ENCODE data around the gene RRAD.

RRAD gene

GRCh38 chr16:66874079-66874775 is 51.1 kb downstream of the RRAD start:
- peak; percentile 64 for DNase-seq

GRCh38 chr16:66873685-66874055 is 51.7 kb downstream of the RRAD start:
- no peak for DNase-seq

GRCh38 chr16:66872943-66873684 is 52.2 kb downstream of the RRAD start:
- DNase-seq, result peak; percentile 99

- DNase-seq, result no peak
Measured at GRCh38 chr16:66872559-66872942, 52.8 kb downstream of the RRAD start.

- DNase-seq, result no peak
Measured at GRCh38 chr16:66871840-66872239, 53.5 kb downstream of the RRAD start.
